ENCODE results near the gene AP1AR.

AP1AR gene

GRCh38 chr4:112315446-112315845, 83.9 kb downstream of the AP1AR start:
- no peak for DNase-seq

GRCh38 chr4:112316360-112316759, 84.8 kb downstream of the AP1AR start:
- DNase-seq: no peak

DNA sequence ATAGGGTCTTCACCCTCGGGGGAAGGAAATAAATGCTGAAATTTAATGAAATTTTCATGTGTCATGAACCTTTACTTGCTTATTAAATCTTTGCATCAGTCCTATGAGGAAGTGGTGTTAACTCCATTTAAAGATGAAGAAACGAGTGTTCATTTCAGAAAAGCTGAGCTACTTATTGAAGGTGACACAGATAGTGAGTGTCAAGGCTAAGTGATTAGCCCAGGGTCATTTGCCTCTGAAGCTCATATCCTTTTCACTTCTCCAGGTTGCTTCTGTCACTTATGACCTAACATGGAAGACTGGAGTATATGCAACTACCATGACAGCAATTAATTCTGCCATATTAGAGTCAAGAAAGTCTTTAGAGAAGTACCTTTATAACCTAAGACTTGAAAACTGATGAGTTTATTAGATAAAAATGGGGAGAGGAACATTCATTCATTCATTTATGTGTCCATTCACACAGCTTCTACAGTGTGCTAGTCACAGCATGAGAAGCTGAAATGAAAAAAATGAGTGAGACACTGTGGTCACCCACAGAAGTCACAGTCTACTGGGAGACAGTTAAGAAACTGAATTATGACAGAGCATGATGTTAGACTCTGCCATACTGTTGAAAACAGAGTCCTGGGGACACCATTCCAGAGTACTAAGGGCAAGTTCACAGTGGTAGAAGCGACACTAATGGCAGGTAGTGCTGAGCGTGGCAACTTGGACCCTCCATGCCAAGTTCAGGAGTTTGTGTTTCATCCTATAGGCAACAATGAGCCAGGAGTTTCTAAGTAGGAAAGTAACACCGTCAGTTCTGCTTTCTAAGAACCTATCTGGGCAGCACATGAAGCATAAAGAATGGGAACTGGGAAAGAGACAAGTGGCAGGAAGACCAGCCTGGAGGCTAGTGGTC, 86.9 kb downstream of the AP1AR start:
- DNase-seq: no peak
